PC-3 (cell line): ENCODE results near the gene FAM216B. TPM values are rescaled to one million over a fixed set of nuclear protein-coding genes. Genes with fewer than 3 reads are reported as not detected.

Experiments used
- ATAC-seq: fragments of 200-7000 bp; cut with Tn5 transposase; 2 replicates; pipeline ENCODE4 v1.9.1; 2020; ENCODE audit warnings: mild to moderate bottlenecking, moderate library complexity
- BruUV-seq: library from RNA; stranded (reverse); fragments of 400-500 nt; replicated peaks from 2 replicates; lab custom pipeline; 2021; lab: Mats Ljungman, UMichigan
- CTCF ChIA-PET: fragments of 300-600 bp; sonication (Branson Sonifier 250); formaldehyde crosslinking; loops from one replicate; lab custom pipeline; 2022; ENCODE audit warnings: antibody characterized with exemption; lab: Charles Lee
- POLR2A ChIA-PET: fragments of 300-600 bp; sonication (Branson Sonifier 250); formaldehyde crosslinking; loops from one replicate; lab custom pipeline; 2022; ENCODE audit warnings: antibody characterized with exemption; ENCODE audit not compliant: unreplicated experiment; lab: Charles Lee
- DNase-seq: peaks from one replicate; pipeline ENCODE4 v3.0.0-alpha.2; 2015
- H2AFZ ChIP-seq: fragments of 300-600 bp; sonication (generic); 2 replicates; pipeline ENCODE4 v1.6.0; 2016; ENCODE audit warnings: antibody characterized with exemption, low read length
- H3F3A ChIP-seq: fragments of 300-600 bp; sonication (generic); one replicate; pipeline ENCODE4 v1.6.0; 2017; ENCODE audit warnings: antibody characterized with exemption, low read length, control low read depth, mild to moderate bottlenecking; ENCODE audit not compliant: unreplicated experiment
- H3K27ac ChIP-seq: fragments of 300-600 bp; sonication (generic); 2 replicates; pipeline ENCODE4 v1.5.1; 2016; ENCODE audit warnings: mild to moderate bottlenecking, low read length
- H3K27me3 ChIP-seq: fragments of 300-600 bp; sonication (generic); 2 replicates; pipeline ENCODE4 v1.6.1; 2016; ENCODE audit warnings: low read length, mixed read lengths
- H3K36me3 ChIP-seq: fragments of 300-600 bp; sonication (generic); 2 replicates; pipeline ENCODE4 v1.6.1; 2016; ENCODE audit warnings: low read depth, mixed run types, low read length, mixed read lengths
- H3K4me1 ChIP-seq: fragments of 300-600 bp; sonication (generic); 2 replicates; pipeline ENCODE4 v1.5.1; 2016; ENCODE audit warnings: low read length; ENCODE audit not compliant: insufficient read depth
- H3K4me2 ChIP-seq: fragments of 300-600 bp; sonication (generic); 2 replicates; pipeline ENCODE4 v1.6.0; 2016; ENCODE audit warnings: low read length
- H3K4me3 ChIP-seq: fragments of 300-600 bp; sonication (generic); 2 replicates; pipeline ENCODE4 v1.5.1; 2016; ENCODE audit warnings: mild to moderate bottlenecking, low read length, mixed read lengths
- H3K79me2 ChIP-seq: fragments of 300-600 bp; sonication (generic); 2 replicates; pipeline ENCODE4 v1.6.1; 2017; ENCODE audit warnings: low read length, mixed read lengths
- H3K9ac ChIP-seq: fragments of 300-600 bp; sonication (generic); 2 replicates; pipeline ENCODE4 v1.6.0; 2016; ENCODE audit warnings: mild to moderate bottlenecking, low read length
- H3K9me2 ChIP-seq: fragments of 300-600 bp; sonication (generic); replicated peaks from 2 replicates; pipeline ENCODE4 v1.6.1; 2016; ENCODE audit warnings: mixed run types, low read length, mixed read lengths
- H3K9me3 ChIP-seq: fragments of 300-600 bp; sonication (generic); 2 replicates; pipeline ENCODE4 v1.6.1; 2016; ENCODE audit warnings: low read length, mixed read lengths
- H4K20me1 ChIP-seq: fragments of 300-600 bp; sonication (generic); 2 replicates; pipeline ENCODE4 v1.6.1; 2016; ENCODE audit warnings: low read length, mixed read lengths
- CTCF ChIP-seq: fragments of 300-600 bp; sonication (generic); conservative IDR thresholded peaks from 2 replicates; pipeline ENCODE4 v1.5.1; 2017; ENCODE audit warnings: antibody characterized with exemption, low read depth, mild to moderate bottlenecking, low read length
- EZH2 ChIP-seq: fragments of 300-600 bp; sonication (generic); IDR thresholded peaks from one replicate; pipeline ENCODE4 v1.6.1; 2017; ENCODE audit warnings: antibody characterized with exemption, mild to moderate bottlenecking, low read length; ENCODE audit not compliant: unreplicated experiment
- EZH2phosphoT487 ChIP-seq: fragments of 300-600 bp; sonication (generic); IDR thresholded peaks from 2 replicates; pipeline ENCODE4 v1.6.1; 2018; ENCODE audit warnings: mild to moderate bottlenecking, antibody characterized with exemption, low read length, borderline replicate concordance
- intact Hi-C: fragments of 100-400 bp; cut with micrococcal nuclease; formaldehyde crosslinking; loops from 2 replicates; pipeline ENCODE4 v1.9.0; 2023
- total RNA-seq: library from RNA; depleted of rRNA; stranded (reverse); fragments of >200 nt; gene quantifications from 2 replicates; pipeline ENCODE4 v1.2.3, GENCODE V29; 2014

The FAM216B gene
- total RNA-seq, 1 experiment from 2014 or later: not detected

- H3K9ac ChIP-seq: no peak overlapping the region
- no peaks in the 10 kb centered on the region for H3K9me3 ChIP-seq
- POLR2A ChIA-PET: no interaction called here
- peak; percentile 30 for DNase-seq
- no peak; the same call in 1 of the 2 replicates for ATAC-seq
- no peaks in the 10 kb centered on the region for H3K36me3 ChIP-seq
- no peaks in the 10 kb centered on the region for H4K20me1 ChIP-seq
- peak overlapping the region; percentile 49 for H3K4me2 ChIP-seq
- peaks cover 4% of the 10 kb centered on the region for H3F3A ChIP-seq
- H3K9me2 ChIP-seq: no peaks in the 10 kb centered on the region
- no peak overlapping the region for H3K4me3 ChIP-seq
- intact Hi-C loops: no loop called here
- TF ChIP-seq EZH2 (no peak), EZH2phosphoT487 (no peak), CTCF (no peak)
- BruUV-seq: no TSS peak
- CTCF ChIA-PET: no interaction called here
- peak overlapping the region; percentile 58 for H3K27ac ChIP-seq
- no peaks in the 10 kb centered on the region for H3K79me2 ChIP-seq
- no peaks in the 10 kb centered on the region for H3K27me3 ChIP-seq
- H2AFZ ChIP-seq: no peak overlapping the region
- H3K4me1 ChIP-seq: peaks cover 20% of the 10 kb centered on the region
Measured at GRCh38 chr13:42807241-42807640, 25.9 kb downstream of the FAM216B start.

GRCh38 chr13:42807866-42808265, 26.5 kb downstream of the FAM216B start:
- peak; percentile 78 for DNase-seq
- no peaks in the 10 kb centered on the region for H3K9me2 ChIP-seq

More at GRCh38 chr13:42807866-42808265, 26.5 kb downstream of the FAM216B start:
- H3K4me3 ChIP-seq: no peak overlapping the region
- ChIA-PET POLR2A (no interaction called here), CTCF (interaction anchor here (0.5 kb wide), 1 partner anchor 69 kb away, joined by 7 read pairs; no protein-coding TSS in a partner anchor)
- no peaks in the 10 kb centered on the region for H3K9me3 ChIP-seq
- no TSS peak for BruUV-seq
- H3K27ac ChIP-seq: peak overlapping the region; percentile 88
- no peaks in the 10 kb centered on the region for H3K36me3 ChIP-seq
- H3F3A ChIP-seq: peaks cover 4% of the 10 kb centered on the region
- ATAC-seq: peak; percentile 90
- no peak overlapping the region for H2AFZ ChIP-seq
- no peaks in the 10 kb centered on the region for H3K27me3 ChIP-seq
- H3K79me2 ChIP-seq: no peaks in the 10 kb centered on the region
- TF ChIP-seq EZH2: no peak
- no peak for TF ChIP-seq CTCF
- intact Hi-C loops: no loop called here
- peaks cover 20% of the 10 kb centered on the region for H3K4me1 ChIP-seq
- H3K9ac ChIP-seq: no peak overlapping the region
- H3K4me2 ChIP-seq: peak overlapping the region; percentile 49
- H4K20me1 ChIP-seq: no peaks in the 10 kb centered on the region
